Measurements from ENCODE around the gene PDLIM1.

DNA sequence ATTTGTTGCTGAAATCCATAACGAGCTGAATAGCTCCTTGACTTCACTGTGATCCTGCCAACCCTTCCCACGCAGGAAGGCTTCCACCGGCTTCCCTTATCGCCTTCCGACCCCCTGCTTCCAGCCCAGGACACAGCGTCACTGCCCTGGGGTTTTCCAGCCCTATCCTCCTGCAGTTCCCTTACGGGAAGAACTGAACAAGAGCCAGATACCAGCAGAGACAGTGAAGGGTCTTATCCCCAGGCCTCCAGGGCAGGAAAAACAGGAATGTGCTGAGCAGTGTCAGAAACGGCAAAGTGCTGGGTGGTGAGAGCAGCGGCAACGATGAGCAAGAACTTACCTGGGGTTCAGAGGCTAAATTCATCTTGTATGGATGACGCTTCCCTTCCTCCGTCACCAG, 22.4 kb downstream of the PDLIM1 start:
- TF ChIP-seq CTCF (IDR thresholded peaks at IDR 0.05) = no peak
- no peak for TF ChIP-seq TCF7L2 (IDR thresholded peaks at IDR 0.05; ENCODE audit: low read depth, low read length)
- TF ChIP-seq, protein P1, sequence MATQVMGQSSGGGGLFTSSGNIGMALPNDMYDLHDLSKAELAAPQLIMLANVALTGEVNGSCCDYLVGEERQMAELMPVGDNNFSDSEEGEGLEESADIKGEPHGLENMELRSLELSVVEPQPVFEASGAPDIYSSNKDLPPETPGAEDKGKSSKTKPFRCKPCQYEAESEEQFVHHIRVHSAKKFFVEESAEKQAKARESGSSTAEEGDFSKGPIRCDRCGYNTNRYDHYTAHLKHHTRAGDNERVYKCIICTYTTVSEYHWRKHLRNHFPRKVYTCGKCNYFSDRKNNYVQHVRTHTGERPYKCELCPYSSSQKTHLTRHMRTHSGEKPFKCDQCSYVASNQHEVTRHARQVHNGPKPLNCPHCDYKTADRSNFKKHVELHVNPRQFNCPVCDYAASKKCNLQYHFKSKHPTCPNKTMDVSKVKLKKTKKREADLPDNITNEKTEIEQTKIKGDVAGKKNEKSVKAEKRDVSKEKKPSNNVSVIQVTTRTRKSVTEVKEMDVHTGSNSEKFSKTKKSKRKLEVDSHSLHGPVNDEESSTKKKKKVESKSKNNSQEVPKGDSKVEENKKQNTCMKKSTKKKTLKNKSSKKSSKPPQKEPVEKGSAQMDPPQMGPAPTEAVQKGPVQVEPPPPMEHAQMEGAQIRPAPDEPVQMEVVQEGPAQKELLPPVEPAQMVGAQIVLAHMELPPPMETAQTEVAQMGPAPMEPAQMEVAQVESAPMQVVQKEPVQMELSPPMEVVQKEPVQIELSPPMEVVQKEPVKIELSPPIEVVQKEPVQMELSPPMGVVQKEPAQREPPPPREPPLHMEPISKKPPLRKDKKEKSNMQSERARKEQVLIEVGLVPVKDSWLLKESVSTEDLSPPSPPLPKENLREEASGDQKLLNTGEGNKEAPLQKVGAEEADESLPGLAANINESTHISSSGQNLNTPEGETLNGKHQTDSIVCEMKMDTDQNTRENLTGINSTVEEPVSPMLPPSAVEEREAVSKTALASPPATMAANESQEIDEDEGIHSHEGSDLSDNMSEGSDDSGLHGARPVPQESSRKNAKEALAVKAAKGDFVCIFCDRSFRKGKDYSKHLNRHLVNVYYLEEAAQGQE (IDR thresholded peaks at IDR 0.05; ENCODE audit: insufficient read depth in 1 of 2, low read depth in 2 of 2, low read length in 1 of 2) = no peak

Data from Panc1 (cell line).